HEK293 (cell line): Measurements from ENCODE around the gene SHC3.

ENCODE experiments used
- CTCF ChIA-PET: fragments of 350-600 bp; formaldehyde crosslinking; extraction: SDS; loops from one replicate; lab custom pipeline; 2021; ENCODE audit warnings: antibody characterized with exemption; lab: Yijun Ruan, JAX
- POLR2A ChIA-PET: fragments of 300-600 bp; formaldehyde crosslinking; extraction: SDS; loops from one replicate; lab custom pipeline; 2020; ENCODE audit warnings: antibody characterized with exemption, inconsistent platforms; lab: Yijun Ruan, JAX
- H3K27ac ChIP-seq: fragments of 200-500 bp; sonication (Bioruptor generic); 2 replicates; pipeline ENCODE4 v1.5.1; 2014; ENCODE audit warnings: low read depth, low read length, control low read depth, inconsistent platforms; ENCODE audit errors: extremely low read depth
- H3K36me3 ChIP-seq, 2 experiments: fragments of 200-500 bp in 1 of 2; sonication (Bioruptor generic) in 1 of 2; 1 replicate in 1 of 2; 2 replicates in 1 of 2; pipeline ENCODE4 v1.5.1; 2014 to 2017; ENCODE audit warnings: inconsistent platforms in 2 of 2, low read length in 2 of 2; ENCODE audit not compliant: control insufficient read depth in 2 of 2, insufficient read depth in 1 of 2
- H3K4me1 ChIP-seq: fragments of 200-500 bp; sonication (Bioruptor generic); 2 replicates; pipeline ENCODE4 v1.5.1; 2014; ENCODE audit warnings: mild to moderate bottlenecking, low read length, inconsistent platforms; ENCODE audit not compliant: control insufficient read depth, insufficient read depth
- H3K4me3 ChIP-seq: 2 replicates; pipeline ENCODE4 v1.5.1; 2011; ENCODE audit warnings: low read depth, mild to moderate bottlenecking, control low read depth, low read length, moderate library complexity
- H3K9me3 ChIP-seq: fragments of 200-500 bp; sonication (Bioruptor generic); 2 replicates; pipeline ENCODE4 v1.5.1; 2014; ENCODE audit warnings: low read depth, low read length, inconsistent platforms; ENCODE audit not compliant: control insufficient read depth, insufficient read depth
- BCL11A ChIP-seq: fragments of 450-650 bp; formaldehyde crosslinking; IDR thresholded peaks from 2 replicates; pipeline ENCODE4 v1.5.1; 2016; ENCODE audit warnings: low read depth, missing biosample characterization, missing genetic modification characterization
- HOXC10 ChIP-seq: sonication (generic); formaldehyde crosslinking; IDR thresholded peaks from 2 replicates; pipeline ENCODE4 v1.8.1; 2023; ENCODE audit warnings: mild to moderate bottlenecking, missing genetic modification reagents
- SCRT2 ChIP-seq: fragments of 450-650 bp; formaldehyde crosslinking; IDR thresholded peaks from 2 replicates; pipeline ENCODE4 v1.5.1; 2016; ENCODE audit warnings: missing biosample characterization, missing genetic modification characterization
- ZNF121 ChIP-seq: fragments of 450-650 bp; formaldehyde crosslinking; IDR thresholded peaks from 2 replicates; pipeline ENCODE4 v1.5.1; 2016; ENCODE audit warnings: missing biosample characterization, missing genetic modification characterization
- ZNF16 ChIP-seq: fragments of 450-650 bp; formaldehyde crosslinking; IDR thresholded peaks from 2 replicates; pipeline ENCODE4 v1.5.1; 2016; ENCODE audit warnings: low read depth, missing biosample characterization, missing genetic modification characterization
- ZNF174 ChIP-seq: fragments of 450-650 bp; formaldehyde crosslinking; IDR thresholded peaks from 2 replicates; pipeline ENCODE4 v1.5.0; 2017; ENCODE audit warnings: missing biosample characterization, mild to moderate bottlenecking, missing genetic modification characterization
- ZNF274 ChIP-seq, 2 experiments: fragments of 200-500 bp in 1 of 2; fragments of 450-650 bp in 1 of 2; sonication (Bioruptor generic) in 1 of 2; formaldehyde crosslinking in 1 of 2; IDR thresholded peaks; 2 replicates each; pipeline versions ENCODE4 v1.5.1 to v1.6.1; 2014 to 2016; ENCODE audit warnings: borderline replicate concordance in 1 of 2, inconsistent platforms in 1 of 2, low read length in 1 of 2, missing biosample characterization in 1 of 2, missing genetic modification characterization in 1 of 2
- ZNF366 ChIP-seq: fragments of 450-650 bp; formaldehyde crosslinking; conservative IDR thresholded peaks from 2 replicates; pipeline ENCODE4 v1.5.1; 2016; ENCODE audit warnings: missing biosample characterization, missing genetic modification characterization
- ZNF37A ChIP-seq: fragments of 450-650 bp; IDR thresholded peaks from 2 replicates; pipeline ENCODE4 v1.5.1; 2018; ENCODE audit warnings: missing biosample characterization, missing genetic modification characterization
- ZNF404 ChIP-seq: fragments of 450-650 bp; formaldehyde crosslinking; IDR thresholded peaks from 2 replicates; pipeline ENCODE4 v1.5.1; 2017; ENCODE audit warnings: missing biosample characterization, missing genetic modification characterization
- ZNF843 ChIP-seq: fragments of 450-650 bp; formaldehyde crosslinking; IDR thresholded peaks from 2 replicates; pipeline ENCODE4 v1.5.1; 2016; ENCODE audit warnings: missing biosample characterization, missing genetic modification characterization
- TF ChIP-seq, protein P1 (sequence below): fragments of 450-650 bp; formaldehyde crosslinking; IDR thresholded peaks from 2 replicates; pipeline ENCODE4 v1.5.1; 2017; ENCODE audit warnings: missing biosample characterization, missing genetic modification characterization
- TF ChIP-seq, protein P2 (sequence below): fragments of 450-650 bp; formaldehyde crosslinking; IDR thresholded peaks from 2 replicates; pipeline ENCODE4 v1.5.1; 2016; ENCODE audit warnings: missing biosample characterization, missing genetic modification characterization, borderline replicate concordance

Gene SHC3

DNA sequence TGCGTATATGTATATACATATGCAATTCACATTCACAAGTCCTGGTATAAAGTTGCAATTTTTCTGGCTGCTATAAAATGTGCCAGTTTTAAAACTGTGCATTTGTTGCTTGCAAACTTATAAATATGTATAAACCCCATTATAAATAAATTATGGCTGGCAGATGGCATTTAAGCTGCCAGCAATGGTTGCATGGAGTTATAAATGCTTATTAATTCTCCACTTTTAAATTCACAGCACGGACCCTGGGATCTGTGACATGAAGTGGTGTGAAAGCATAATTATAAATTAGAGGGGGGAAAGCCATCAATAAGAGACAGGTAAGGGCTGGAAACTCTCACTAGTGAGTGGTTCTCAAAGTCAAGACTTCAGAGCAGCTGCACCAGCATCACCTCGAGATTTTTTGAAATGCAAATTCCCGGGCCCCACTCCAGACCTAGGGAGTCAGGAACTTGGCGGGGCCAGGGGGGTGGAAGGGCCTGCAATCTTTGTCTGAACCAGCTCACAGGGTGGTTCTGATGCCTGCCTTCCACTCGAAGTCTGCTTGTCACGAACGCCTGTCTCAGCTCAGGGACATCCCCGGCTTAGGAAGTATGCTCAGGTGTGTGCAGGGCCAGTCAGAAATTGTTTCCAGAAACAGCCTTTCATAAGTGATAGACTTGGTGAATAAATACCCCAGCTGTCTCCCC, 170.4 kb downstream of the SHC3 start:
- ChIA-PET CTCF (interaction anchor here (0.6 to 1.6 kb wide), 4 partner anchors 7 to 147 kb away, joined by 3 to 4 read pairs (median 4); no protein-coding TSS in a partner anchor), POLR2A (no interaction called here)
- H3K27ac ChIP-seq: no peak overlapping the region
- TF ChIP-seq ZNF37A (tag by site-specific recombination) (no peak), ZNF274 (IDR thresholded peaks at IDR 0.05; ENCODE audit: low read length) (no peak), ZNF274 (tag by site-specific recombination; IDR thresholded peaks at IDR 0.05; ENCODE audit: borderline replicate concordance) (no peak)
- TF ChIP-seq, protein P1, sequence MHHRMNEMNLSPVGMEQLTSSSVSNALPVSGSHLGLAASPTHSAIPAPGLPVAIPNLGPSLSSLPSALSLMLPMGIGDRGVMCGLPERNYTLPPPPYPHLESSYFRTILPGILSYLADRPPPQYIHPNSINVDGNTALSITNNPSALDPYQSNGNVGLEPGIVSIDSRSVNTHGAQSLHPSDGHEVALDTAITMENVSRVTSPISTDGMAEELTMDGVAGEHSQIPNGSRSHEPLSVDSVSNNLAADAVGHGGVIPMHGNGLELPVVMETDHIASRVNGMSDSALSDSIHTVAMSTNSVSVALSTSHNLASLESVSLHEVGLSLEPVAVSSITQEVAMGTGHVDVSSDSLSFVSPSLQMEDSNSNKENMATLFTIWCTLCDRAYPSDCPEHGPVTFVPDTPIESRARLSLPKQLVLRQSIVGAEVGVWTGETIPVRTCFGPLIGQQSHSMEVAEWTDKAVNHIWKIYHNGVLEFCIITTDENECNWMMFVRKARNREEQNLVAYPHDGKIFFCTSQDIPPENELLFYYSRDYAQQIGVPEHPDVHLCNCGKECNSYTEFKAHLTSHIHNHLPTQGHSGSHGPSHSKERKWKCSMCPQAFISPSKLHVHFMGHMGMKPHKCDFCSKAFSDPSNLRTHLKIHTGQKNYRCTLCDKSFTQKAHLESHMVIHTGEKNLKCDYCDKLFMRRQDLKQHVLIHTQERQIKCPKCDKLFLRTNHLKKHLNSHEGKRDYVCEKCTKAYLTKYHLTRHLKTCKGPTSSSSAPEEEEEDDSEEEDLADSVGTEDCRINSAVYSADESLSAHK (tag by site-specific recombination): no peak
- no peaks in the 10 kb centered on the region for H3K4me1 ChIP-seq
- no peaks in the 10 kb centered on the region for H3K9me3 ChIP-seq
- peaks cover 0 to 4% of the 10 kb centered on the region in 2 experiments; a peak in 1 of 3 replicates for H3K36me3 ChIP-seq
- no peak overlapping the region for H3K4me3 ChIP-seq

DNA sequence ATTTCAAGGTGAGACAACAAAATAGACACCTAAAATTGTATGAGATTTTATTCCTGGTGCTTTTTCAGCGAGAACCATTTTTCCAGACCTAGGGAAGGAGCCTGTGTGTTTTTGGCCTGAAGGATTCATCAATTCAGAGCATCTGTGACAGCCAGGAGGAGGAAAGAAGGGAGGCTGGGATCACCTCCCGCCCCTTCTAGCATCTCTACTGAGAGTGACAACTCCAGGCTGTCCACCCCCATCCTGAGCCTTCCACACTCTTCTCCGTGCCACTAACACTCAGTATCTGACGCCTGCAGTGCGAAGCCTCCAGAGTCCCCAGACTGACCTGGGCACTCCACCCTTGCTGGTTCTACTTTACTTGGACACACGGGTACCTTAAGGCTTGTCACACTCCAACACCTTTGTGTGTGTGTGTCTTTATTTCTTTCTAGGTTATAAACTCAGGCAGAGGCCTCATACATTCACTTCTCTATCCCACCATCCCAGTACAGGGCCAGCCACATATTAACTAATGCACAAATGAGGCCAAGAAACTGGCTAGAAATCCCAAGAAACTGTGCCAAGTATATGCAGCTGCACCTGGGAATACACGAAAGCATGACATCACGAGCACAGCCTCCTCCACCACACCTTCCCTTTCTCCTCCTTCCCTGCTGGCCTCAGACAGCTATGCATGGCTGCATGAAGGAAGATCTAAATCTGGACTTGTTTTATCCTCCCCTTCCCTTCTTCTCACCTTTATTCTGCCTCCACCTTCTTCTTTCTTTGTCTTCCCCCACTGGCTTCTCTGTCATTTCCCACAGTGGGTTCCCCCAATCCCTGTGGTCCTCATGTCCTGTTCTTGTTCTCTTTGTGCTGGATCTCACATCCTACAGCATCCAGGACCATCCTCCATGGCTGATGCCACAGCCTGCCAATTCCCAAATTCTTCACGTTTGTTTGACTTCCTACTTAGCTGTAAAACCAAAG, 171.3 kb downstream of the SHC3 start:
- Histone ChIP-seq H3K27ac (no peak overlapping the region), H3K4me3 (no peak overlapping the region), H3K36me3 (peaks cover 0 to 12% of the 10 kb centered on the region in 2 experiments; a peak in 1 of 3 replicates), H3K9me3 (no peaks in the 10 kb centered on the region), H3K4me1 (no peaks in the 10 kb centered on the region)
- TF ChIP-seq ZNF366 (tag by site-specific recombination) (no peak), ZNF843 (tag by site-specific recombination) (no peak), HOXC10 (CRISPR knock-in tag) (no peak), SCRT2 (tag by site-specific recombination) (no peak), ZNF174 (tag by site-specific recombination) (no peak), BCL11A (tag by site-specific recombination) (no peak), ZNF121 (tag by site-specific recombination) (no peak), ZNF16 (no peak), ZNF404 (tag by site-specific recombination) (no peak)
- TF ChIP-seq, protein P2, sequence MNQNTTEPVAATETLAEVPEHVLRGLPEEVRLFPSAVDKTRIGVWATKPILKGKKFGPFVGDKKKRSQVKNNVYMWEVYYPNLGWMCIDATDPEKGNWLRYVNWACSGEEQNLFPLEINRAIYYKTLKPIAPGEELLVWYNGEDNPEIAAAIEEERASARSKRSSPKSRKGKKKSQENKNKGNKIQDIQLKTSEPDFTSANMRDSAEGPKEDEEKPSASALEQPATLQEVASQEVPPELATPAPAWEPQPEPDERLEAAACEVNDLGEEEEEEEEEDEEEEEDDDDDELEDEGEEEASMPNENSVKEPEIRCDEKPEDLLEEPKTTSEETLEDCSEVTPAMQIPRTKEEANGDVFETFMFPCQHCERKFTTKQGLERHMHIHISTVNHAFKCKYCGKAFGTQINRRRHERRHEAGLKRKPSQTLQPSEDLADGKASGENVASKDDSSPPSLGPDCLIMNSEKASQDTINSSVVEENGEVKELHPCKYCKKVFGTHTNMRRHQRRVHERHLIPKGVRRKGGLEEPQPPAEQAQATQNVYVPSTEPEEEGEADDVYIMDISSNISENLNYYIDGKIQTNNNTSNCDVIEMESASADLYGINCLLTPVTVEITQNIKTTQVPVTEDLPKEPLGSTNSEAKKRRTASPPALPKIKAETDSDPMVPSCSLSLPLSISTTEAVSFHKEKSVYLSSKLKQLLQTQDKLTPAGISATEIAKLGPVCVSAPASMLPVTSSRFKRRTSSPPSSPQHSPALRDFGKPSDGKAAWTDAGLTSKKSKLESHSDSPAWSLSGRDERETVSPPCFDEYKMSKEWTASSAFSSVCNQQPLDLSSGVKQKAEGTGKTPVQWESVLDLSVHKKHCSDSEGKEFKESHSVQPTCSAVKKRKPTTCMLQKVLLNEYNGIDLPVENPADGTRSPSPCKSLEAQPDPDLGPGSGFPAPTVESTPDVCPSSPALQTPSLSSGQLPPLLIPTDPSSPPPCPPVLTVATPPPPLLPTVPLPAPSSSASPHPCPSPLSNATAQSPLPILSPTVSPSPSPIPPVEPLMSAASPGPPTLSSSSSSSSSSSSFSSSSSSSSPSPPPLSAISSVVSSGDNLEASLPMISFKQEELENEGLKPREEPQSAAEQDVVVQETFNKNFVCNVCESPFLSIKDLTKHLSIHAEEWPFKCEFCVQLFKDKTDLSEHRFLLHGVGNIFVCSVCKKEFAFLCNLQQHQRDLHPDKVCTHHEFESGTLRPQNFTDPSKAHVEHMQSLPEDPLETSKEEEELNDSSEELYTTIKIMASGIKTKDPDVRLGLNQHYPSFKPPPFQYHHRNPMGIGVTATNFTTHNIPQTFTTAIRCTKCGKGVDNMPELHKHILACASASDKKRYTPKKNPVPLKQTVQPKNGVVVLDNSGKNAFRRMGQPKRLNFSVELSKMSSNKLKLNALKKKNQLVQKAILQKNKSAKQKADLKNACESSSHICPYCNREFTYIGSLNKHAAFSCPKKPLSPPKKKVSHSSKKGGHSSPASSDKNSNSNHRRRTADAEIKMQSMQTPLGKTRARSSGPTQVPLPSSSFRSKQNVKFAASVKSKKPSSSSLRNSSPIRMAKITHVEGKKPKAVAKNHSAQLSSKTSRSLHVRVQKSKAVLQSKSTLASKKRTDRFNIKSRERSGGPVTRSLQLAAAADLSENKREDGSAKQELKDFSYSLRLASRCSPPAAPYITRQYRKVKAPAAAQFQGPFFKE: no peak
- CTCF ChIA-PET: interaction anchor here (0.6 kb wide), 1 partner anchor 9 kb away, joined by 4 read pairs; no protein-coding TSS in a partner anchor
- POLR2A ChIA-PET: no interaction called here
